GM23338 (cell line): ENCODE data around the gene WT1. TPM values are rescaled to one million over a fixed set of nuclear protein-coding genes. Genes with fewer than 3 reads are reported as not detected.

ENCODE experiments used
- ATAC-seq: fragments of 200-7000 bp; cut with Tn5 transposase; 3 replicates; pipeline ENCODE4 v1.9.1; 2020
- DNase-seq: peaks from one replicate; pipeline ENCODE4 v3.0.0-alpha.2; 2015; ENCODE audit warnings: low spot score
- H2AFZ ChIP-seq: fragments of 200-600 bp; sonication (generic); 2 replicates; pipeline ENCODE4 v1.8.0; 2016; ENCODE audit warnings: antibody characterized with exemption, mild to moderate bottlenecking, moderate library complexity
- H3F3A ChIP-seq: fragments of 200-600 bp; sonication (generic); replicated peaks from 2 replicates; pipeline ENCODE4 v1.8.0; 2017; ENCODE audit warnings: antibody characterized with exemption, mixed run types, low read depth
- H3K27ac ChIP-seq: fragments of 200-600 bp; sonication (generic); 2 replicates; pipeline ENCODE4 v1.6.1; 2016; ENCODE audit warnings: low read depth
- H3K27me3 ChIP-seq: fragments of 200-600 bp; sonication (generic); 2 replicates; pipeline ENCODE4 v1.8.0; 2016; ENCODE audit warnings: mild to moderate bottlenecking, mixed run types, moderate library complexity; ENCODE audit not compliant: insufficient read depth
- H3K36me3 ChIP-seq: fragments of 200-600 bp; sonication (generic); 2 replicates; pipeline ENCODE4 v1.8.0; 2016; ENCODE audit warnings: mild to moderate bottlenecking; ENCODE audit not compliant: insufficient read depth
- H3K4me1 ChIP-seq: fragments of 200-600 bp; sonication (generic); 2 replicates; pipeline ENCODE4 v1.8.0; 2016; ENCODE audit warnings: mild to moderate bottlenecking, moderate library complexity; ENCODE audit not compliant: insufficient read depth
- H3K4me2 ChIP-seq: fragments of 200-600 bp; sonication (generic); 2 replicates; pipeline ENCODE4 v1.7.1; 2017; ENCODE audit warnings: mixed run types
- H3K4me3 ChIP-seq: fragments of 200-600 bp; sonication (generic); 2 replicates; pipeline ENCODE4 v1.6.1; 2016; ENCODE audit warnings: mixed run types
- H3K79me2 ChIP-seq: fragments of 200-600 bp; sonication (generic); replicated peaks from 2 replicates; pipeline ENCODE4 v1.8.0; 2017; ENCODE audit warnings: mild to moderate bottlenecking; ENCODE audit not compliant: insufficient read depth
- H3K9me2 ChIP-seq: fragments of 200-600 bp; sonication (generic); 2 replicates; pipeline ENCODE4 v1.8.0; 2017; ENCODE audit not compliant: insufficient read depth
- H4K20me1 ChIP-seq: fragments of 200-600 bp; sonication (generic); replicated peaks from 2 replicates; pipeline ENCODE4 v1.8.0; 2017; ENCODE audit warnings: mild to moderate bottlenecking; ENCODE audit not compliant: insufficient read depth
- H3K27ac Mint-ChIP-seq: 2 replicates; pipeline ENCODE4 v1.8.0; 2020; ENCODE audit warnings: inconsistent platforms, mild to moderate bottlenecking, moderate library complexity, mixed read lengths
- H3K27me3 Mint-ChIP-seq: 3 replicates; pipeline ENCODE4 v1.8.0; 2022; ENCODE audit warnings: low read depth, mild to moderate bottlenecking, moderate library complexity, mixed read lengths, inconsistent platforms; ENCODE audit not compliant: insufficient read depth, poor library complexity
- H3K36me3 Mint-ChIP-seq: 3 replicates; pipeline ENCODE4 v1.8.0; 2021; ENCODE audit warnings: low read depth, mild to moderate bottlenecking, inconsistent platforms, moderate library complexity, mixed read lengths
- H3K4me1 Mint-ChIP-seq: 3 replicates; pipeline ENCODE4 v1.8.0; 2020; ENCODE audit warnings: mild to moderate bottlenecking, inconsistent platforms, mixed read lengths
- H3K4me3 Mint-ChIP-seq: 3 replicates; pipeline ENCODE4 v1.8.0; 2021; ENCODE audit warnings: moderate library complexity, mild to moderate bottlenecking, inconsistent platforms, mixed read lengths
- H3K9me3 Mint-ChIP-seq: 3 replicates; pipeline ENCODE4 v1.8.0; 2020; ENCODE audit warnings: moderate library complexity, mild to moderate bottlenecking, inconsistent platforms, mixed read lengths
- CREB1 ChIP-seq: fragments of 250-450 bp; sonication (Bioruptor Pico); IDR thresholded peaks from 2 replicates; pipeline ENCODE4 v1.5.0; 2020; ENCODE audit warnings: low read depth, mild to moderate bottlenecking, moderate library complexity
- EZH2phosphoT487 ChIP-seq: fragments of 200-600 bp; sonication (generic); IDR thresholded peaks from one replicate; pipeline ENCODE4 v1.8.1; 2018; ENCODE audit warnings: antibody characterized with exemption; ENCODE audit not compliant: unreplicated experiment
- JUNB ChIP-seq: IDR thresholded peaks from one replicate; pipeline ENCODE4 v1.6.1; 2016; ENCODE audit warnings: antibody characterized with exemption; ENCODE audit not compliant: unreplicated experiment
- NANOG ChIP-seq: IDR thresholded peaks from 2 replicates; pipeline ENCODE4 v1.6.1; 2016; ENCODE audit warnings: antibody characterized with exemption, borderline replicate concordance
- POLR2AphosphoS5 ChIP-seq: IDR thresholded peaks from 2 replicates; pipeline ENCODE4 v1.6.1; 2016; ENCODE audit warnings: antibody characterized with exemption, low read depth
- STAT1 ChIP-seq: IDR thresholded peaks from one replicate; pipeline ENCODE4 v1.6.1; 2016; ENCODE audit warnings: antibody characterized with exemption; ENCODE audit not compliant: unreplicated experiment
- ZNF114 ChIP-seq: fragments of 250-450 bp; sonication (Bioruptor Pico); IDR thresholded peaks from 2 replicates; pipeline ENCODE4 v1.5.0; 2020; ENCODE audit warnings: mild to moderate bottlenecking, moderate library complexity
- ZNF331 ChIP-seq: fragments of 250-450 bp; sonication (Bioruptor Pico); IDR thresholded peaks from 2 replicates; pipeline ENCODE4 v1.5.0; 2020; ENCODE audit warnings: low read depth, mild to moderate bottlenecking, moderate library complexity
- polyA plus RNA-seq: library from polyadenylated mRNA; unstranded; fragments of >200 nt; fragmentation: Nextera tagmentation; extraction: Ambion mirVana; gene quantifications from 2 replicates; pipeline ENCODE4 v1.2.1, GENCODE V29; 2016
- total RNA-seq: library from RNA; depleted of rRNA; stranded (reverse); fragments of >200 nt; shearing (Covaris generic); gene quantifications from 2 replicates; pipeline ENCODE4 v1.2.3, GENCODE V29; 2014
- TF ChIP-seq, protein P1 (sequence below): IDR thresholded peaks from 2 replicates; pipeline ENCODE4 v1.6.1; 2016; ENCODE audit warnings: antibody characterized with exemption
- TF ChIP-seq, protein P2 (sequence below): IDR thresholded peaks from one replicate; pipeline ENCODE4 v1.6.1; 2018; ENCODE audit warnings: antibody characterized with exemption; ENCODE audit not compliant: unreplicated experiment
- TF ChIP-seq, protein P3 (sequence below), 2 experiments: fragments of 200-600 bp in 1 of 2; sonication (generic) in 1 of 2; conservative IDR thresholded peaks; 2 replicates each; pipeline versions ENCODE4 v1.5.1 to v1.6.1; 2016 to 2017; ENCODE audit warnings: antibody characterized with exemption in 2 of 2, low read depth in 2 of 2, mild to moderate bottlenecking in 2 of 2, moderate library complexity in 1 of 2

The WT1 gene
- total and polyA plus RNA-seq, 2 experiments from 2014 or later = 0.21 TPM; not detected in 1

GRCh38 chr11:32386770-32387377 is 48.5 kb downstream of the WT1 start (continued):
- TF ChIP-seq ZNF114 = no peak
- TF ChIP-seq, protein P1, sequence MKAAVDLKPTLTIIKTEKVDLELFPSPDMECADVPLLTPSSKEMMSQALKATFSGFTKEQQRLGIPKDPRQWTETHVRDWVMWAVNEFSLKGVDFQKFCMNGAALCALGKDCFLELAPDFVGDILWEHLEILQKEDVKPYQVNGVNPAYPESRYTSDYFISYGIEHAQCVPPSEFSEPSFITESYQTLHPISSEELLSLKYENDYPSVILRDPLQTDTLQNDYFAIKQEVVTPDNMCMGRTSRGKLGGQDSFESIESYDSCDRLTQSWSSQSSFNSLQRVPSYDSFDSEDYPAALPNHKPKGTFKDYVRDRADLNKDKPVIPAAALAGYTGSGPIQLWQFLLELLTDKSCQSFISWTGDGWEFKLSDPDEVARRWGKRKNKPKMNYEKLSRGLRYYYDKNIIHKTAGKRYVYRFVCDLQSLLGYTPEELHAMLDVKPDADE = no peak
- no peak for TF ChIP-seq NANOG
- TF ChIP-seq ZNF331 (CRISPR knock-in tag) = no peak
- TF ChIP-seq, protein P2, sequence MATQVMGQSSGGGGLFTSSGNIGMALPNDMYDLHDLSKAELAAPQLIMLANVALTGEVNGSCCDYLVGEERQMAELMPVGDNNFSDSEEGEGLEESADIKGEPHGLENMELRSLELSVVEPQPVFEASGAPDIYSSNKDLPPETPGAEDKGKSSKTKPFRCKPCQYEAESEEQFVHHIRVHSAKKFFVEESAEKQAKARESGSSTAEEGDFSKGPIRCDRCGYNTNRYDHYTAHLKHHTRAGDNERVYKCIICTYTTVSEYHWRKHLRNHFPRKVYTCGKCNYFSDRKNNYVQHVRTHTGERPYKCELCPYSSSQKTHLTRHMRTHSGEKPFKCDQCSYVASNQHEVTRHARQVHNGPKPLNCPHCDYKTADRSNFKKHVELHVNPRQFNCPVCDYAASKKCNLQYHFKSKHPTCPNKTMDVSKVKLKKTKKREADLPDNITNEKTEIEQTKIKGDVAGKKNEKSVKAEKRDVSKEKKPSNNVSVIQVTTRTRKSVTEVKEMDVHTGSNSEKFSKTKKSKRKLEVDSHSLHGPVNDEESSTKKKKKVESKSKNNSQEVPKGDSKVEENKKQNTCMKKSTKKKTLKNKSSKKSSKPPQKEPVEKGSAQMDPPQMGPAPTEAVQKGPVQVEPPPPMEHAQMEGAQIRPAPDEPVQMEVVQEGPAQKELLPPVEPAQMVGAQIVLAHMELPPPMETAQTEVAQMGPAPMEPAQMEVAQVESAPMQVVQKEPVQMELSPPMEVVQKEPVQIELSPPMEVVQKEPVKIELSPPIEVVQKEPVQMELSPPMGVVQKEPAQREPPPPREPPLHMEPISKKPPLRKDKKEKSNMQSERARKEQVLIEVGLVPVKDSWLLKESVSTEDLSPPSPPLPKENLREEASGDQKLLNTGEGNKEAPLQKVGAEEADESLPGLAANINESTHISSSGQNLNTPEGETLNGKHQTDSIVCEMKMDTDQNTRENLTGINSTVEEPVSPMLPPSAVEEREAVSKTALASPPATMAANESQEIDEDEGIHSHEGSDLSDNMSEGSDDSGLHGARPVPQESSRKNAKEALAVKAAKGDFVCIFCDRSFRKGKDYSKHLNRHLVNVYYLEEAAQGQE = no peak
- TF ChIP-seq EZH2phosphoT487 = no peak

DNA sequence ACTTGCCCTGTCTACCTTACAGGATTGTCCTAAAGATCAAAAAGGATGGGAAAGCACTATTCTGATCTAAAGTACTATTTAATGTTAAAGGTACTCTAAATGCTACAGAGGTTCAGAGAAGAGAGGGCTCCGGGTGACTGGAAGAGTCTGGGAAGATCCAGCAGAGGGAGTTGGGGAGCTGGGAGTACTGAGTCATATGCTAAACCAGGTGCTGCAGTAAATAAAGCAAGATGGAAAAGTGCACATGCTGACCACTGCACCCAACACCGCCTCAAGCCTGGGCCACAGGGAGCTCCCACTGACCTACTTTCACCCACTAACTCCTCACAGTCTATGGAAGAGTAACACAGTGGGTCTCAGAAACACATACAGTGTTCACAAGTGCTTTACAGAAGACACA is 49.3 kb downstream of the WT1 start:
- Histone ChIP-seq H3K36me3 (no peaks in the 10 kb centered on the region), H3F3A (no peaks in the 10 kb centered on the region), H3K4me3 (no peak overlapping the region), H3K9me2 (no peaks in the 10 kb centered on the region), H3K4me2 (no peak overlapping the region), H4K20me1 (no peaks in the 10 kb centered on the region), H3K27me3 (0 out of 2 replicates have a peak, but pooled peaks cover 3% of the 10 kb centered on the region), H3K27ac (no peak overlapping the region), H3K79me2 (no peaks in the 10 kb centered on the region), H2AFZ (peak overlapping the region; percentile 44), H3K4me1 (peaks cover 9% of the 10 kb centered on the region; the same call in 1 of the 2 replicates)
- no peak overlapping the region for H3K4me3 Mint-ChIP-seq
- ATAC-seq (peak; percentile 98), DNase-seq (peak; percentile 84)
- peaks cover 5% of the 10 kb centered on the region for H3K27me3 Mint-ChIP-seq
- no peaks in the 10 kb centered on the region for H3K36me3 Mint-ChIP-seq
- peaks cover 12% of the 10 kb centered on the region for H3K4me1 Mint-ChIP-seq
- no peak overlapping the region for H3K27ac Mint-ChIP-seq
- no peaks in the 10 kb centered on the region for H3K9me3 Mint-ChIP-seq
- no peak for TF ChIP-seq EZH2phosphoT487
- no peak for TF ChIP-seq CREB1
- TF ChIP-seq ZNF114 = no peak
- TF ChIP-seq STAT1 = no peak
- TF ChIP-seq, protein P2 = no peak
- TF ChIP-seq POLR2AphosphoS5 = no peak
- no peak for TF ChIP-seq JUNB
- TF ChIP-seq, protein P3, sequence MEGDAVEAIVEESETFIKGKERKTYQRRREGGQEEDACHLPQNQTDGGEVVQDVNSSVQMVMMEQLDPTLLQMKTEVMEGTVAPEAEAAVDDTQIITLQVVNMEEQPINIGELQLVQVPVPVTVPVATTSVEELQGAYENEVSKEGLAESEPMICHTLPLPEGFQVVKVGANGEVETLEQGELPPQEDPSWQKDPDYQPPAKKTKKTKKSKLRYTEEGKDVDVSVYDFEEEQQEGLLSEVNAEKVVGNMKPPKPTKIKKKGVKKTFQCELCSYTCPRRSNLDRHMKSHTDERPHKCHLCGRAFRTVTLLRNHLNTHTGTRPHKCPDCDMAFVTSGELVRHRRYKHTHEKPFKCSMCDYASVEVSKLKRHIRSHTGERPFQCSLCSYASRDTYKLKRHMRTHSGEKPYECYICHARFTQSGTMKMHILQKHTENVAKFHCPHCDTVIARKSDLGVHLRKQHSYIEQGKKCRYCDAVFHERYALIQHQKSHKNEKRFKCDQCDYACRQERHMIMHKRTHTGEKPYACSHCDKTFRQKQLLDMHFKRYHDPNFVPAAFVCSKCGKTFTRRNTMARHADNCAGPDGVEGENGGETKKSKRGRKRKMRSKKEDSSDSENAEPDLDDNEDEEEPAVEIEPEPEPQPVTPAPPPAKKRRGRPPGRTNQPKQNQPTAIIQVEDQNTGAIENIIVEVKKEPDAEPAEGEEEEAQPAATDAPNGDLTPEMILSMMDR (conservative IDR thresholded peaks at IDR 0.05; ENCODE audit: low read depth in 2 of 2) = peak; percentile 75 to 77
